Stomach (tissue), 9 donors: Measurements from ENCODE around the gene TECPR1. TPM values are rescaled to one million over a fixed set of nuclear protein-coding genes. Genes with fewer than 3 reads are reported as not detected.

Source experiments
- DNase-seq, 2 donors: peaks; one replicate each; pipeline versions ENCODE4 v3.0.0 to v3.0.0-alpha.2; 2013 to 2019
- H3K27ac ChIP-seq, 5 donors: fragments of 200-600 bp in 4 of 5; sonication (generic) in 4 of 5; one replicate each; pipeline ENCODE4 v1.5.1; 2013 to 2019; ENCODE audit warnings: mild to moderate bottlenecking in 1 of 5, moderate library complexity in 1 of 5
- H3K27me3 ChIP-seq, 3 donors: fragments of 200-600 bp; sonication (generic); one replicate each; pipeline ENCODE4 v1.5.1; 2017 to 2019; ENCODE audit warnings: mixed run types in 1 of 3
- H3K36me3 ChIP-seq, 4 donors: fragments of 200-600 bp; sonication (generic); 1 replicate in 3 of 4; 2 replicates in 1 of 4; pipeline ENCODE4 v1.5.1; 2016 to 2019
- H3K4me1 ChIP-seq, 4 donors: fragments of 200-600 bp; sonication (generic); one replicate each; pipeline ENCODE4 v1.5.1; 2016 to 2019
- H3K4me3 ChIP-seq, 4 donors: fragments of 200-600 bp; sonication (generic) in 3 of 4; one replicate each; pipeline ENCODE4 v1.5.1; 2016 to 2019; ENCODE audit warnings: mild to moderate bottlenecking in 1 of 4
- H3K9me3 ChIP-seq, 4 donors: fragments of 200-600 bp; sonication (generic); one replicate each; pipeline ENCODE4 v1.5.1; 2016 to 2019
- EP300 ChIP-seq: sonication (generic); formaldehyde crosslinking; IDR thresholded peaks from one replicate; pipeline ENCODE4 v1.6.1; 2017; ENCODE audit warnings: antibody characterized with exemption
- POLR2A ChIP-seq, 4 donors: fragments of 450-650 bp; IDR thresholded peaks; one replicate each; pipeline ENCODE4 v1.6.1; 2016; ENCODE audit warnings: antibody characterized with exemption in 4 of 4, control low read depth in 2 of 4, mild to moderate bottlenecking in 1 of 4, moderate library complexity in 1 of 4
- POLR2AphosphoS5 ChIP-seq, 3 donors: sonication (generic); formaldehyde crosslinking; IDR thresholded peaks; one replicate each; pipeline ENCODE4 v1.6.1; 2016; ENCODE audit warnings: antibody characterized with exemption in 3 of 3
- WGBS, 5 donors: extraction: QIAGEN DNeasy Blood & Tissue Kit in 3 of 5; methylation state at CpG; one replicate each; pipeline versions ENCODE4 v1.1.5 to v1.1.7; 2013 to 2018; 5-methylcytosine and 5-hydroxymethylcytosine counted together
- intact Hi-C: fragments of 100-400 bp; cut with DNase I; formaldehyde crosslinking; loops from one replicate; pipeline ENCODE4 v1.15.1; 2023; ENCODE audit warnings: low total_unique reads
- polyA plus RNA-seq, 3 donors: library from polyadenylated mRNA; stranded (reverse); fragments of 200-250 nt; gene quantifications; one replicate each; pipeline ENCODE4 v1.2.3, GENCODE V29; 2013
- total RNA-seq, 5 donors: library from RNA; depleted of rRNA; stranded (reverse); fragments of >200 nt; gene quantifications; one replicate each; pipeline versions ENCODE4 v1.1.0 to v1.2.3, GENCODE V29; 2014 to 2016
- TF ChIP-seq, protein P1 (sequence below), 7 experiments: fragments of 450-650 bp in 4 of 7; fragments of 200-600 bp in 3 of 7; sonication (generic) in 3 of 7; IDR thresholded peaks; one replicate each; pipeline ENCODE4 v1.5.1; 2016 to 2019; ENCODE audit warnings: antibody characterized with exemption in 7 of 7, control low read depth in 2 of 7, mild to moderate bottlenecking in 1 of 7
- donor health status: healthy with polysubstance abuse.
- donor health status: Bipolar disorder and iron deficiency.
- donor health status: healthy.

Gene TECPR1
- total and polyA plus RNA-seq, 8 donors, result 8.8 to 70.7 (median 28.8) TPM

- H3K36me3 ChIP-seq, result peaks cover 30 to 67% (median 63%) of the 10 kb centered on the region in 4 donors
- H3K4me1 ChIP-seq, result peaks cover 6 to 44% (median 29%) of the 10 kb centered on the region in 4 donors
- H3K4me3 ChIP-seq, result no peak overlapping the region
- 47 to 67% (median 58%) methylated on average over 29 to 41 of the region's 41 CpGs for WGBS, 5 donors
- peak; percentile 65 to 70 for DNase-seq
- TF ChIP-seq, protein P1, sequence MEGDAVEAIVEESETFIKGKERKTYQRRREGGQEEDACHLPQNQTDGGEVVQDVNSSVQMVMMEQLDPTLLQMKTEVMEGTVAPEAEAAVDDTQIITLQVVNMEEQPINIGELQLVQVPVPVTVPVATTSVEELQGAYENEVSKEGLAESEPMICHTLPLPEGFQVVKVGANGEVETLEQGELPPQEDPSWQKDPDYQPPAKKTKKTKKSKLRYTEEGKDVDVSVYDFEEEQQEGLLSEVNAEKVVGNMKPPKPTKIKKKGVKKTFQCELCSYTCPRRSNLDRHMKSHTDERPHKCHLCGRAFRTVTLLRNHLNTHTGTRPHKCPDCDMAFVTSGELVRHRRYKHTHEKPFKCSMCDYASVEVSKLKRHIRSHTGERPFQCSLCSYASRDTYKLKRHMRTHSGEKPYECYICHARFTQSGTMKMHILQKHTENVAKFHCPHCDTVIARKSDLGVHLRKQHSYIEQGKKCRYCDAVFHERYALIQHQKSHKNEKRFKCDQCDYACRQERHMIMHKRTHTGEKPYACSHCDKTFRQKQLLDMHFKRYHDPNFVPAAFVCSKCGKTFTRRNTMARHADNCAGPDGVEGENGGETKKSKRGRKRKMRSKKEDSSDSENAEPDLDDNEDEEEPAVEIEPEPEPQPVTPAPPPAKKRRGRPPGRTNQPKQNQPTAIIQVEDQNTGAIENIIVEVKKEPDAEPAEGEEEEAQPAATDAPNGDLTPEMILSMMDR (IDR thresholded peaks at IDR 0.05), result no peak
- TF ChIP-seq EP300 (no peak), POLR2A (IDR thresholded peaks at IDR 0.05) (no peak), POLR2AphosphoS5 (IDR thresholded peaks at IDR 0.05) (no peak)
- H3K27ac ChIP-seq, result peak overlapping the region; percentile 34 to 78 (median 68)
- H3K9me3 ChIP-seq, result no peaks in the 10 kb centered on the region
- intact Hi-C loops, result no loop called here
- H3K27me3 ChIP-seq, result no peaks in the 10 kb centered on the region
These were observed 34.1 kb downstream of the TECPR1 start for GRCh38 chr7:98217623-98218582.

DNA sequence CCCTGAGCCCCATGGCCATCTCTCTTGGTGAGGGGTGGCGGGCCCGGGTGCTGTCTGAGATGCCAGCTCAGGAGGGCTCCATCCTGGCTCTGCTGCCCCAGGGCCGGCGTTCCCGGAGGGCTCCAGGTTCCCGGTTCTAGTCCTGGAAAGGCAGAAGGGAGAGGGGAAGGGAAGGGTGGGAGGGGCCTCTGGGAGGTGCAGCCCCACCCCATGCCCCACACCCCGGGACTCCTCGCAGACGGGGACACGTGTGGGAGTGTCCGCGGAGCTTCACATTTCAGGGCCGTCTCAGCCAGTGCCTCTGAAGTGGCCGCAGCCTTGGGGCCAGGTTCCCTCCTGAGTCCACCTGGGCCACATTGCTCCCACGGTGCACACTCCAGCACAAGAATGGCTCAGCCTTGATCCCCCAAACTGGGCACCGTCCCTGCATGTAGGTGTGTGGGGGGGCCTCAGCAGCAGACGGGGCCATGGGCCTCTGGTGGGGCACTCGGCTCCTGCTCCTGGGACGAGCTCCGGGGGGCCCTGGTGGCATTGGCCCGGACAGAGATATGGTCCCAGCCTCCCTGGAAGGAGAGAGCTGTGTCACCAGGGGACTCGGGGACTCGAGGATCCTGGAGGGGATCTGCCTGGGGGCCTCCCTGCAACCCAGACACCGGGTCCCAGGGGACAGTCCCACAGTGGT lies 35.0 kb downstream of the TECPR1 start:
- Histone ChIP-seq H3K4me1 (peaks cover 6 to 44% (median 30%) of the 10 kb centered on the region in 4 donors), H3K4me3 (no peak overlapping the region), H3K36me3 (peaks cover 22 to 59% (median 55%) of the 10 kb centered on the region in 4 donors), H3K9me3 (no peaks in the 10 kb centered on the region), H3K27me3 (peaks cover 0 to 3% (median 0%) of the 10 kb centered on the region in 3 donors), H3K27ac (peak overlapping the region in 2 of 5 donors; percentile 68 to 78)
- DNase-seq, result no peak
- 82 to 94% (median 90%) methylated on average over 7 to 24 of the region's 24 CpGs for WGBS, 5 donors
- intact Hi-C loops, result no loop called here
- TF ChIP-seq POLR2AphosphoS5 (IDR thresholded peaks at IDR 0.05) (no peak), EP300 (no peak), POLR2A (IDR thresholded peaks at IDR 0.05) (no peak)
- TF ChIP-seq, protein P1 (IDR thresholded peaks at IDR 0.05), result no peak

GRCh38 chr7:98215561-98216495 lies 36.2 kb downstream of the TECPR1 start:
- H3K4me3 ChIP-seq, result no peak overlapping the region
- no peaks in the 10 kb centered on the region for H3K9me3 ChIP-seq
- peak overlapping the region in 4 of 5 donors; percentile 30 to 78 (median 44) for H3K27ac ChIP-seq
- H3K36me3 ChIP-seq, result peaks cover 12 to 46% (median 42%) of the 10 kb centered on the region in 4 donors
- 57 to 73% (median 71%) methylated on average over 26 to 32 of the region's 32 CpGs for WGBS, 5 donors
- peaks cover 0 to 16% (median 7%) of the 10 kb centered on the region in 3 donors for H3K27me3 ChIP-seq
- TF ChIP-seq EP300 (no peak), POLR2A (IDR thresholded peaks at IDR 0.05) (no peak), POLR2AphosphoS5 (IDR thresholded peaks at IDR 0.05) (peak in 1 of 3 donors; percentile 38)
- TF ChIP-seq, protein P1 (IDR thresholded peaks at IDR 0.05), result no peak
- peaks cover 13 to 55% (median 37%) of the 10 kb centered on the region in 4 donors for H3K4me1 ChIP-seq
- peak; percentile 41 to 58 for DNase-seq
- intact Hi-C loops, result no loop called here
